22Rv1 (cell line): ENCODE data around the gene USP34.

ENCODE experiments used
- ZFX ChIP-seq: fragments of 450-650 bp; IDR thresholded peaks from 2 replicates; pipeline ENCODE4 v1.6.1; 2017; ENCODE audit warnings: antibody characterized with exemption, borderline replicate concordance
- TF ChIP-seq, protein P1 (sequence below): fragments of 450-650 bp; IDR thresholded peaks from 2 replicates; pipeline ENCODE4 v1.5.1; 2017; ENCODE audit warnings: mild to moderate bottlenecking

GRCh38 chr2:61238219-61239012 lies 232.5 kb downstream of the USP34 start:
- TF ChIP-seq, protein P1, sequence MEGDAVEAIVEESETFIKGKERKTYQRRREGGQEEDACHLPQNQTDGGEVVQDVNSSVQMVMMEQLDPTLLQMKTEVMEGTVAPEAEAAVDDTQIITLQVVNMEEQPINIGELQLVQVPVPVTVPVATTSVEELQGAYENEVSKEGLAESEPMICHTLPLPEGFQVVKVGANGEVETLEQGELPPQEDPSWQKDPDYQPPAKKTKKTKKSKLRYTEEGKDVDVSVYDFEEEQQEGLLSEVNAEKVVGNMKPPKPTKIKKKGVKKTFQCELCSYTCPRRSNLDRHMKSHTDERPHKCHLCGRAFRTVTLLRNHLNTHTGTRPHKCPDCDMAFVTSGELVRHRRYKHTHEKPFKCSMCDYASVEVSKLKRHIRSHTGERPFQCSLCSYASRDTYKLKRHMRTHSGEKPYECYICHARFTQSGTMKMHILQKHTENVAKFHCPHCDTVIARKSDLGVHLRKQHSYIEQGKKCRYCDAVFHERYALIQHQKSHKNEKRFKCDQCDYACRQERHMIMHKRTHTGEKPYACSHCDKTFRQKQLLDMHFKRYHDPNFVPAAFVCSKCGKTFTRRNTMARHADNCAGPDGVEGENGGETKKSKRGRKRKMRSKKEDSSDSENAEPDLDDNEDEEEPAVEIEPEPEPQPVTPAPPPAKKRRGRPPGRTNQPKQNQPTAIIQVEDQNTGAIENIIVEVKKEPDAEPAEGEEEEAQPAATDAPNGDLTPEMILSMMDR, result no peak
- no peak for TF ChIP-seq ZFX
